HG03457 (cell line): ENCODE data around the gene RNF113A.
"Not testable (repeated sequence)": the region's sequence is repeated elsewhere in the genome, so short reads cannot be mapped to it uniquely, and the experiment has no call there.

Source experiments
- ATAC-seq: cut with Tn5 transposase; IDR thresholded peaks from one replicate; pipeline ENCODE4 v1.9.1; 2021; ENCODE audit warnings: moderate number of reproducible peaks; ENCODE audit not compliant: unreplicated experiment

Gene RNF113A

DNA sequence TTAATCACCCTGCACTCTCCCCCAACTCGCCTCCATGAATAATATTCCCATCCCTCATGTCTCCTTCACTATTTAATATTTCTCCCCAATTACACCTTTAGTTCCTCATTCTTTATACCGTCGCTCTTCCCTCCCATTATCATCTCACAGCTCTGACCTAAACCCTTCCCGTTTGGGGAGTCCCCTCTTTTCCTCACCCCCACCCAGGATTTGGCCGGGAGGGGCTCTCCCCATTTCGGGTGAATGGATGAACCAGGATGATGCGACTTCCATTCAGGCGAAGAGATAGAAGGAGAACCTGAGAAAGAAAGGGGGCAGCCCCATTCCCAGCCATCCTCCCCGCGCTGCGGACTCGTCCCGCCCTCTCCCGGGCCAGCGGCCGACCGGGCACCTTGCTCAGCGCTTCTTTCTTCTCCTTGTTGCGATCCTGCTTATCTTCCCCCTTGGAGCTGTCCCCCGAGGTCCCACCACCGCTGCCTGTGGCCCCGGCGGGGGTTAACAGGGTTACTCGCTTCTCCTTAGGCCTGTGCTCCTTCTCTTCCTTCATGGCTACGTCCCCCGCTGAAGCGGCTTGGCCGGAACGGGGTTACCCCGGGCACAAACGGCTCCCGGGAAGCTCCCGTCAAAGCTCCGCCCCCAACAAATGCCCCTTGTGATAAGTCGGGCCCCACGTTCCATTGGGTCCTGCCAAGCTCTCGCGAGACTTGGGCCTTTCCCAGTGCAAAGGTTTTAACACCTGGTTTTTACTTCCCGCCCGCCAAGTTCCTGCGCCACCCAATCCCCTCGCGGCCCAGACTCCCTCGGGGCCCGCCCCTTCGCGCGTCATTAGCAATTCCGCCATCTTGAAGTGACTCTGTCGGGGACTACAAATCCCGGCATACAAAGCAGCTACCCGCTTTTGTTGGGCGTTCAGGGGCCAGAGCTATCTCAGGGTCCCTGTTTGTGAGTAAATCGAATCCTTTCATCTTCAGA lies 18.9 kb downstream of the RNF113A start, which contains the start of gene UPF3B:
TSS of gene UPF3B (minus strand) at position 582 of the 972 bp plus-strand sequence. CDS start at position 547, 35 bp downstream.
- ATAC-seq = peak; percentile 94

DNA sequence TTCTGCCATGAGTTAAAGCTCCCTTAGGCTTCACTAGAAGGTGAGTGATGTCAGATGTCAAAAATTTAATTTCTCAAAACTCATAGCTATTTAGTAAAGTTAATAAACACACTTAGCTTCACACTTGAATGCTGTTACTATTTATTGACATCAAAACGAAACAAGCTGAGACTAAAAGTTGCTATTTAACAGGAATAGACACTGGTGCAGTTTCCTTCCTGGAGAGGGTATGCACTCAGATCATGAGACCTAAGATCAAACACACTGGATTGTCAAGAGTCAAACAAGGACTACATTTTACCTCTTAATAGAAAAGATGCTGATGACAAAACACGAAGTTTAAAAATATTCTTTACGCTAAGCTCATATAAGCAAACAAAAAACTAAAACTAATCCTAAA lies 37.6 kb downstream of the RNF113A start:
- ATAC-seq = no peak

- ATAC-seq = no peak
Measured at GRCh38 chrX:119828446-119828845, 43.1 kb downstream of the RNF113A start.

- no peak for ATAC-seq
Measured at GRCh38 chrX:119826399-119826959, 45.1 kb downstream of the RNF113A start.

GRCh38 chrX:119824221-119824620 lies 47.3 kb downstream of the RNF113A start:
- not testable (repeated sequence) for ATAC-seq

GRCh38 chrX:119821703-119822102 lies 49.8 kb downstream of the RNF113A start:
- not testable (repeated sequence) for ATAC-seq
